ENCODE data around the gene ENKUR.

- TF ChIP-seq CTCF (IDR thresholded peaks at IDR 0.05; ENCODE audit: low read depth, low read length, missing input control): no peak
- no peak for TF ChIP-seq MAX (IDR thresholded peaks at IDR 0.05)
- TF ChIP-seq JUND (IDR thresholded peaks at IDR 0.05): no peak
- no peak for TF ChIP-seq REST (IDR thresholded peaks at IDR 0.05)
- no peak for TF ChIP-seq TAF1 (conservative IDR thresholded peaks at IDR 0.05)
- no peak for TF ChIP-seq RXRA (IDR thresholded peaks at IDR 0.05)
- TF ChIP-seq SP1 (IDR thresholded peaks at IDR 0.05): no peak
- no peak for TF ChIP-seq YY1 (IDR thresholded peaks at IDR 0.05)
- TF ChIP-seq RAD21 (IDR thresholded peaks at IDR 0.05): no peak
Observed at GRCh38 chr10:24949616-24950015, 66.3 kb downstream of the ENKUR start.

Data from liver (tissue), 3 donors.